ENCODE results near the gene SYNGR2.

- no peak for TF ChIP-seq CTCF (IDR thresholded peaks at IDR 0.05; ENCODE audit: insufficient read depth, low read length)
- TF ChIP-seq REST (IDR thresholded peaks at IDR 0.05; ENCODE audit: insufficient replicate concordance, low read depth), result no peak
- no peak; the same call in 1 of the 2 replicates for TF ChIP-seq POLR2AphosphoS5 (IDR thresholded peaks at IDR 0.05; ENCODE audit: low read depth)
- no peak for TF ChIP-seq SPI1 (IDR thresholded peaks at IDR 0.05; ENCODE audit: borderline replicate concordance, low read depth)
Measured at GRCh38 chr17:78141437-78142118, 26.8 kb upstream of the SYNGR2 start.
